ENCODE measurements around the gene DNAJC24. TPM values are rescaled to one million over a fixed set of nuclear protein-coding genes. Genes with fewer than 3 reads are reported as not detected.

The DNAJC24 gene
- total and polyA plus RNA-seq, 9 of the 15 experiments (the other 6 are each of a cell fraction or from before 2014, with no cell fraction given), result 12.2 to 31.9 (median 16.9) TPM

DNA sequence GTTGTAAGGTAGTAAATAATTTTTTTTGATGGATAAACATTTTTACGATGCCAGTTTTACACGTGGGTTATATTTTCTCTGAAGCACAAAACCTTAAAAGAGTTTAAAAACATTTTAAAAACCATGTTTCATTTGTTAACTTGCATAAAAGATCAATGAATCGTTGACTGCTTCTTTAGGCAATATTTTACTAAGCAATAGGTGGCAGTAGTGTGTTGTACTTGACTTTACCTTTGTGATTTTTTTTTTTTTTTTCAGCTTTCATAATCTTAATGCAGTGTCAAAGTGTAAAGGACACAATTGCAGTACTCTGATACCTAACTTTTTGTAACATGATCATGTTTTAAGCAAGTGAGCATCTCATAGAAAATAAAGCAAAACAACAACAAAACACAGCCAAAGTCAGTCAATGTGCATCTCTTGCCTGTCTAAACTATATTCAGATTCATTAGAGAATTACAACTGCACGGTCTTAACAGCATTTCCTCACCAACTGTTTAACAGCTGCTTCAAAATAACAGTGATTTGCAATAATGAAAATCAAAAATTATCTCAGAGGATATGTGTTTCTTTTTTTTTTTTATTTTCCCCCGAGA, 27.7 kb downstream of the DNAJC24 start (continued):
- TF ChIP-seq, protein P1, sequence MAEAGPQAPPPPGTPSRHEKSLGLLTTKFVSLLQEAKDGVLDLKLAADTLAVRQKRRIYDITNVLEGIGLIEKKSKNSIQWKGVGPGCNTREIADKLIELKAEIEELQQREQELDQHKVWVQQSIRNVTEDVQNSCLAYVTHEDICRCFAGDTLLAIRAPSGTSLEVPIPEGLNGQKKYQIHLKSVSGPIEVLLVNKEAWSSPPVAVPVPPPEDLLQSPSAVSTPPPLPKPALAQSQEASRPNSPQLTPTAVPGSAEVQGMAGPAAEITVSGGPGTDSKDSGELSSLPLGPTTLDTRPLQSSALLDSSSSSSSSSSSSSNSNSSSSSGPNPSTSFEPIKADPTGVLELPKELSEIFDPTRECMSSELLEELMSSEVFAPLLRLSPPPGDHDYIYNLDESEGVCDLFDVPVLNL (CRISPR knock-in tag; IDR thresholded peaks at IDR 0.05; ENCODE audit: low read depth), result no peak
- TF ChIP-seq SMARCA5 (IDR thresholded peaks at IDR 0.05) (no peak), NFRKB (IDR thresholded peaks at IDR 0.05; ENCODE audit: low read depth) (no peak), ZNF311 (CRISPR knock-in tag; IDR thresholded peaks at IDR 0.05) (no peak), ZNF232 (CRISPR knock-in tag; IDR thresholded peaks at IDR 0.05) (no peak), DDX20 (tag; IDR thresholded peaks at IDR 0.05; ENCODE audit: low read depth) (no peak), ZNF24 (IDR thresholded peaks at IDR 0.05) (no peak), CTCF (IDR thresholded peaks at IDR 0.05 in 2 of 3, conservative IDR thresholded peaks at IDR 0.05 in 1 of 3; ENCODE audit: insufficient read depth in 2 of 3, low read depth in 1 of 3, low read length in 3 of 3) (peak in 2 of 3 experiments; percentile 45 to 78; a peak in 3 of 6 replicates), HNRNPUL1 (IDR thresholded peaks at IDR 0.05; ENCODE audit: low read length) (no peak), MEIS2 (IDR thresholded peaks at IDR 0.05; ENCODE audit: partially characterized antibody) (no peak), FOXP1 (CRISPR knock-in tag; IDR thresholded peaks at IDR 0.05) (no peak), KDM1A (IDR thresholded peaks at IDR 0.05) (no peak), ZNF780A (CRISPR knock-in tag; IDR thresholded peaks at IDR 0.05) (no peak), FOS (IDR thresholded peaks at IDR 0.05; ENCODE audit: extremely low read depth, insufficient read length) (no peak), ZNF717 (CRISPR knock-in tag; IDR thresholded peaks at IDR 0.05) (no peak), TCF15 (CRISPR knock-in tag; IDR thresholded peaks at IDR 0.05) (no peak), ZNF511 (CRISPR knock-in tag; IDR thresholded peaks at IDR 0.05) (no peak), CBFB (CRISPR knock-in tag; IDR thresholded peaks at IDR 0.05) (no peak), NR1H2 (CRISPR knock-in tag; IDR thresholded peaks at IDR 0.05) (no peak), BDP1 (IDR thresholded peaks at IDR 0.05; ENCODE audit: insufficient read depth, insufficient read length) (no peak), ZNF134 (CRISPR knock-in tag; conservative IDR thresholded peaks at IDR 0.05) (no peak), CEBPB (tag; IDR thresholded peaks at IDR 0.05) (no peak)
- TF ChIP-seq, protein P2, sequence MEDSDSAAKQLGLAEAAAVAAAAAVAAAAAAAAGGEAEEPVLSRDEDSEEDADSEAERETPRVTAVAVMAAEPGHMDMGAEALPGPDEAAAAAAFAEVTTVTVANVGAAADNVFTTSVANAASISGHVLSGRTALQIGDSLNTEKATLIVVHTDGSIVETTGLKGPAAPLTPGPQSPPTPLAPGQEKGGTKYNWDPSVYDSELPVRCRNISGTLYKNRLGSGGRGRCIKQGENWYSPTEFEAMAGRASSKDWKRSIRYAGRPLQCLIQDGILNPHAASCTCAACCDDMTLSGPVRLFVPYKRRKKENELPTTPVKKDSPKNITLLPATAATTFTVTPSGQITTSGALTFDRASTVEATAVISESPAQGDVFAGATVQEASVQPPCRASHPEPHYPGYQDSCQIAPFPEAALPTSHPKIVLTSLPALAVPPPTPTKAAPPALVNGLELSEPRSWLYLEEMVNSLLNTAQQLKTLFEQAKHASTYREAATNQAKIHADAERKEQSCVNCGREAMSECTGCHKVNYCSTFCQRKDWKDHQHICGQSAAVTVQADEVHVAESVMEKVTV (CRISPR knock-in tag; IDR thresholded peaks at IDR 0.05), result peak; percentile 44
- TF ChIP-seq, protein P3, sequence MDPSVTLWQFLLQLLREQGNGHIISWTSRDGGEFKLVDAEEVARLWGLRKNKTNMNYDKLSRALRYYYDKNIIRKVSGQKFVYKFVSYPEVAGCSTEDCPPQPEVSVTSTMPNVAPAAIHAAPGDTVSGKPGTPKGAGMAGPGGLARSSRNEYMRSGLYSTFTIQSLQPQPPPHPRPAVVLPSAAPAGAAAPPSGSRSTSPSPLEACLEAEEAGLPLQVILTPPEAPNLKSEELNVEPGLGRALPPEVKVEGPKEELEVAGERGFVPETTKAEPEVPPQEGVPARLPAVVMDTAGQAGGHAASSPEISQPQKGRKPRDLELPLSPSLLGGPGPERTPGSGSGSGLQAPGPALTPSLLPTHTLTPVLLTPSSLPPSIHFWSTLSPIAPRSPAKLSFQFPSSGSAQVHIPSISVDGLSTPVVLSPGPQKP (CRISPR knock-in tag; IDR thresholded peaks at IDR 0.05), result no peak

Measured in K562 (cell line).